ENCODE measurements around the gene SPDYE16. TPM values are rescaled to one million over a fixed set of nuclear protein-coding genes. Genes with fewer than 3 reads are reported as not detected.
A peak's percentile ranks its signal among the peaks of the same experiment; 100 is the strongest.
"Not testable (repeated sequence)": the region's sequence is repeated elsewhere in the genome, so short reads cannot be mapped to it uniquely, and the experiment has no call there.

Gene SPDYE16
- total RNA-seq, 1 donor from 2014 or later = not detected

DNA sequence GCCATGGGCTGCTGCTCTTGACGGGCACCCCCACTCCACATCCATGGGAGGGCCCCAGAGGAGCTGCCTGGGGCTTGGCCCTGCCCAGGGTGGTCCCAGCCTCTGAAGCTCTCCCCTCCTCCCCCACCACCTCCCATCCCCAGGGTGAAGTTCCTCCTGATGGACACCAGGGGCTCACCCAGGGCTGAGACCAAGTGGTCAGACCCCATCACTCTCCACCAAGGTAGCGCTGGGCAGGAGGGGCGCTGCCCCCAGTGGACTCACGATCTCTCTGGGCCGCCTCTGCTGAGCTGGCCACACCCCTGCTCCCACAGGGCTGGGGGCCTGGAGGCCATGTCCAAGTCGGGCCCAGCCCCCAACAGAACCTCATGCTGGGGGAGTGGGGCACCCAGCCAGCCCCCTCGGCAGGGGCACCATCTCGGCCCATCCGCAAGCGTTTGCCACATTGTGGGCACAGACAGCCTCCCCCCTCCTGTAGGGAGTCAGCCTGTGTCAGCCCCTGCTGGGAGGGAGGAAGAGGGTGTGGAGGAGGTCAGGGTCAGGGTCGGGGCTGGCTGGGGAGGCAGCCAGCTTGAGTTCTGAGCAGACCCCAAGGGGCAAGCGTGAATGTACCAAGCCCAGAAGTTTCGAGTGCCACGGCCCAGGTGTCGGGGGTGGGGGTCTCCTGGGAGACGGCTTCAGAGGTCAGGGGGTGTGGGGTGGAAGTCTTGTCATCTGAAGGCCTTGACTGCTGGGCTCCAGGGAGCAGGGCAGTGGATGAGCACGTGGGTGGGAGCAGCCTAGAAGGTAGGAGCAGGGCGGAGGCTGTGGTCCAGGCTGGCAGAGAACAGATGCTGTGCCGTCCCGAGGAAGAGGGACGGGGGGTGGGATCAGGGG, 29.9 kb downstream of the SPDYE16 start:
- no peak overlapping the region for H3K27ac Mint-ChIP-seq (ENCODE audit: unreplicated experiment)

DNA sequence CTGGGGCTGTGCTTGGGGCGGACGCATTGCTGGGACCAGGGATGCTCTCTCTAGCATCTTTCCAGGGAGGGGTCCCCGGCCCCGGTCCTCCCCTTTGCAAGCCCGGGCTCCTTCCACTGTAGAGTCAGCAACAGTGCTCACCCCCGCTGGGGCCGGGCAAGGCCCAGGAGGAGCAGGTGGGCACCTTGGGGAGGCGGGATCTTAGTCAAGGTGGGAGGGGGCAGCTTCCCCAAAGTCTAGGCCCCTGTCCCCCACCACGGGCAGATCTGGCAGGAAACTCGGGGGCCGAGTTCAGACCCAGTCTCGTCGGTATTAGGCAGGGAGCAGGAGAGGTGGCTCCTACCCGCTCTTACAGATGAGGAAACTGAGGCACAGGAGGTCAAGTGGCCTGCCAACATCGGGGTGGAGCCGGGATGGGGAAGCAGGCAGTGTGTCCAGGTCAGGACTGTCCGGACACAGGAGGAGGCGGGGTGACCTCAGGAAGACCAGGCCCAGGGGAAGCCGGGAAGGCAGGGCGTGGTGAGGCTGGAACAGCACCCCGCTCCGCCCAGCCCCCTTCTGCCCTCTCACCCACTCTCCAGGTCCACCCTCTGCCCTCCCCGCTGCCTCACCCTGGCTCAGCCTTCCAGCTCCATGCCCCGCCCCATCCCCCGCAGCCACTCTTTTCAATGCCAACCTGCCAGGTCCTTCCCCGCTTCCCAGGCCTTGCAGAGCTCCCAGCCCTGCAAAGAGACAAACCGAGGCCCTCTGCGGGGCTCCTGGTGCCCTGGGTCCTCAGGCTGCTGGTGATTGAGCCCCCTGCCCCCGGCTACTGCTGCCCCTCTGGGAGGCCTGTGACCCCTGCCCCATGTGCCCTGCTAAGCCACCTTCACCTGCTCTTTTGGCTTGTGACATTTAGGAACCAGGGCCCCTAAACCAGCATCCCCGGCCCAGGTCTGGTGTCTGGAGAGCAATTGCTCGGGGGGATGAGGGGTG, 30.9 kb downstream of the SPDYE16 start:
- not testable (repeated sequence) for H3K27me3 Mint-ChIP-seq (ENCODE audit: unreplicated experiment); H3K4me3 Mint-ChIP-seq (ENCODE audit: unreplicated experiment); H3K27ac Mint-ChIP-seq (ENCODE audit: unreplicated experiment); H3K9me3 Mint-ChIP-seq (ENCODE audit: unreplicated experiment); H3K36me3 Mint-ChIP-seq (ENCODE audit: unreplicated experiment)
- peak; percentile 74 for DNase-seq (ENCODE audit: extremely low spot score, unreplicated experiment)
- peaks cover 18% of the 10 kb centered on the region for H3K4me1 Mint-ChIP-seq (ENCODE audit: unreplicated experiment)

More for the DNA sequence above, 29.9 kb downstream of the SPDYE16 start:
- H3K27me3 Mint-ChIP-seq (ENCODE audit: unreplicated experiment) = no peaks in the 10 kb centered on the region
- peak; percentile 83 for DNase-seq (ENCODE audit: extremely low spot score, unreplicated experiment)
- TF ChIP-seq, protein P1, sequence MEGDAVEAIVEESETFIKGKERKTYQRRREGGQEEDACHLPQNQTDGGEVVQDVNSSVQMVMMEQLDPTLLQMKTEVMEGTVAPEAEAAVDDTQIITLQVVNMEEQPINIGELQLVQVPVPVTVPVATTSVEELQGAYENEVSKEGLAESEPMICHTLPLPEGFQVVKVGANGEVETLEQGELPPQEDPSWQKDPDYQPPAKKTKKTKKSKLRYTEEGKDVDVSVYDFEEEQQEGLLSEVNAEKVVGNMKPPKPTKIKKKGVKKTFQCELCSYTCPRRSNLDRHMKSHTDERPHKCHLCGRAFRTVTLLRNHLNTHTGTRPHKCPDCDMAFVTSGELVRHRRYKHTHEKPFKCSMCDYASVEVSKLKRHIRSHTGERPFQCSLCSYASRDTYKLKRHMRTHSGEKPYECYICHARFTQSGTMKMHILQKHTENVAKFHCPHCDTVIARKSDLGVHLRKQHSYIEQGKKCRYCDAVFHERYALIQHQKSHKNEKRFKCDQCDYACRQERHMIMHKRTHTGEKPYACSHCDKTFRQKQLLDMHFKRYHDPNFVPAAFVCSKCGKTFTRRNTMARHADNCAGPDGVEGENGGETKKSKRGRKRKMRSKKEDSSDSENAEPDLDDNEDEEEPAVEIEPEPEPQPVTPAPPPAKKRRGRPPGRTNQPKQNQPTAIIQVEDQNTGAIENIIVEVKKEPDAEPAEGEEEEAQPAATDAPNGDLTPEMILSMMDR (IDR thresholded peaks at IDR 0.05) = peak; percentile 44
- H3K4me1 Mint-ChIP-seq (ENCODE audit: unreplicated experiment) = peaks cover 18% of the 10 kb centered on the region
- no peaks in the 10 kb centered on the region for H3K36me3 Mint-ChIP-seq (ENCODE audit: unreplicated experiment)
- no peak overlapping the region for H3K4me3 Mint-ChIP-seq (ENCODE audit: unreplicated experiment)
- no peaks in the 10 kb centered on the region for H3K9me3 Mint-ChIP-seq (ENCODE audit: unreplicated experiment)

DNA sequence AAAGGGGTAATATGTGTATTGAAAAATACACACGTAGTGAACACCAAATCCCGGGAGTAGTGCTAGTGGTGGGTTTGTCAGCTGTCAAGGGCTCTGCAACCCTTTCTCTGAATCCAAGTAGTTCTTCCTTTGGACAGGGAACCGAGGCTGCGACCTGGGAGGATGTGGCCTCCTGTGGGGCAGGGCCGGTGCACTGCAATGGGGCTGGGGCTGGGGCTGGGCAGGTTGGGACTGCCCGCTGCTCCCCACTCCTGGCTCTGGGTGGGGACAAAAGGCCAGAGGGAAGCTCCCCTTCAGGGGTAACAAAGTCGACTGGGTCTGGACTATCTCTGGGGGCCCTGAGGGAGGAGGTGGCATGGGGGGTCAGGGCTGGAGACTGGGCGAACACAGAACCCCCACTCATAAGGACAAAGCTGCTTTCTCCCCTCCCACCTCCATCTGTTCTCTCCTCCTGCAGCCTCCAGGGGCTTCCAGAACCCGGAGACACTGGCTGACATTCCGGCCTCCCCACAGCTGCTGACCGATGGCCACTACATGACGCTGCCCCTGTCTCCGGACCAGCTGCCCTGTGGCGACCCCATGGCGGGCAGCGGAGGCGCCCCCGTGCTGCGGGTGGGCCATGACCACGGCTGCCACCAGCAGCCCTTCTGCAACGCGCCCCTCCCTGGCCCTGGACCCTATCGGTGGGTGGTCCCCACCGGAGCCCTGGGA, 31.7 kb downstream of the SPDYE16 start:
- H3K9me3 Mint-ChIP-seq (ENCODE audit: unreplicated experiment); H3K27ac Mint-ChIP-seq (ENCODE audit: unreplicated experiment); H3K36me3 Mint-ChIP-seq (ENCODE audit: unreplicated experiment); H3K27me3 Mint-ChIP-seq (ENCODE audit: unreplicated experiment); H3K4me3 Mint-ChIP-seq (ENCODE audit: unreplicated experiment): not testable (repeated sequence)
- H3K4me1 Mint-ChIP-seq (ENCODE audit: unreplicated experiment) = peaks cover 18% of the 10 kb centered on the region
- peak; percentile 76 for DNase-seq (ENCODE audit: extremely low spot score, unreplicated experiment)

DNA sequence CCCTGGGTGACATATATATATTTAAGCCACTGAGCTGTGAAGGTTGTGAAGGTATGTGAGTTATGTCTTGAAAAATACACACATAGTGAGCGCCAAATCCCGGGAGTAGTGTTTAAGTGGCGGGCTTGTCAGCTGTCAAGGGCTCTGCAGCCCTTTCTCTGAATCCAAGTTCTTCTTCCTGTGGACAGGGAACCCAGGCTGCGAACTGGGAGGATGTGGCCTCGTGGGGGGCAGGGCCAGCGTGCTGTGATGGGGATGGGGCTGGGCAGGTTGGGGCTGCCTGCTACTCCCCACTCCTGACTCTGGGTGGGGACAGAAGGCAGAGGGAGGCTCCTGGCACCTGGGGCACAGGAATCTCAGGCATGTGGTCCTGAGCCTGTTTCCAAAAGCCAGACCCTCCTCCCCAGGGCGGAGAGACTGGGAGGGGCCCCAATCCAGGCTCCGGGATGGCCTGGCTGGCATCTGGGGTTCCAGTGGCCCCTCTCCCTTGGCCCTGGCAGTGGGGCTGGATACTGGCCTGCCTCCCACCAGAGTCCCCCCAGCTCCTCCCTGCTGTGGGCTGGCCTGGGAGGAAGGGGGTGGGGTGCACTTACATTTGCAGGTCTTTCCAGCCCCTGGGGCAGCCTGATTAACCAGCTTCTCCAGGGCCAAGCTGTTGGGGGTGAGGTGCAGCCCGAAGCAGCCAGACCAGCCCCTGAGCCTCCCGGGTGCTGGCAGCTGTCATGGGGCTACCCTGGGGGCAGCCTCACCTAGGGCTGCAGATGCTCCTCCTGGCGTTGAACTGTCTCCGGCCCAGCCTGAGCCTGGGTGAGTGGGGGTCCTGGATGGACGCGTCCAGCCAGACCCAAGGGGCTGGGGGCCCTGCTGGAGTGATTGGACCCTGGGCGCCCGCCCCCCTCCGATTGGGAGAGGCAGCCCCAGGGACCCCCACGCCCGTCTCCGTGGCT, 32.9 kb downstream of the SPDYE16 start, which contains the start of gene UPK3B:
Gene UPK3B, plus strand, starts transcription at position 622 of the 947 bp plus-strand sequence. Its CDS starts 101 bp downstream, at position 723.
- Mint-ChIP-seq H3K27ac (ENCODE audit: unreplicated experiment) (no peak within 1 kb of the TSS), H3K4me3 (ENCODE audit: unreplicated experiment) (no peak within 1 kb of the TSS), H3K4me1 (ENCODE audit: unreplicated experiment) (peaks cover 18% of the 10 kb centered on the region), H3K9me3 (ENCODE audit: unreplicated experiment) (no peaks in the 10 kb centered on the region), H3K36me3 (ENCODE audit: unreplicated experiment) (no peaks in the 10 kb centered on the region), H3K27me3 (ENCODE audit: unreplicated experiment) (no peaks in the 10 kb centered on the region)
- DNase-seq (ENCODE audit: extremely low spot score, unreplicated experiment) = peak; percentile 85
- TF ChIP-seq, protein P1 (IDR thresholded peaks at IDR 0.05) = no peak

DNA sequence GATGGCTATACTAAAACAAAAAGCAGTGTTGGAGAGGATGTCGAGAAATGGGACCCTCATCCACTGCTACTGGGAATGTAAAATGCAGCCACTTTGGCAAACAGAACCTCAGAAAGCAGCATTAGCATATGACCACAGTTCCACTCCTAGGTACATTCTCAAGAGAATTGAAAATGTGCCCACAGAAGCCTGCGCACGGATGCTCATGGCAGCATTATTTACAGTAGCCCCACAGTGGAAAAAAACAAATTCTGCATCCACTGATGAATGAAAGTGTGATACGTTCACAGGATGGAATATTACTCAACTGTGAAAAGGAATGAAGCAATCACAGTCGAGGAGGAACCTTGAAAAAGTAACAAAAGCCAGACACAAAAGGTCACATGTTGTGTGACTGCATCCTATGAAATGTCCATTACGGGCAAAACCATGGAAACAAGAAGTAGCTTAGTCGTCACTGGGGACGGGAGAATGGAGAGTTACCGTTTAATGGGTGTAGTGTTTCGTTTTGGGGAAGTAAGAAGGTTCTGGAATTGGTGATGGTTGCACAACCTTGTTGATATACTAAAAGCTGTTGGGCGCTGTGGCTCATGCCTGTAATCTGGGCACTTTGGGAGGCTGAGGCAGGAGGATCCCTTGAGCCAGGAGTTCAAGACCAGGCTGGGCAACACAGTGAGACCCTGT, 35.2 kb downstream of the SPDYE16 start:
- no peaks in the 10 kb centered on the region for H3K27me3 Mint-ChIP-seq (ENCODE audit: unreplicated experiment)
- H3K4me1 Mint-ChIP-seq (ENCODE audit: unreplicated experiment) = peaks cover 5% of the 10 kb centered on the region
- no peaks in the 10 kb centered on the region for H3K9me3 Mint-ChIP-seq (ENCODE audit: unreplicated experiment)
- TF ChIP-seq, protein P1 (IDR thresholded peaks at IDR 0.05) = no peak
- DNase-seq (ENCODE audit: extremely low spot score, unreplicated experiment) = no peak
- H3K27ac Mint-ChIP-seq (ENCODE audit: unreplicated experiment) = no peak overlapping the region
- no peak overlapping the region for H3K4me3 Mint-ChIP-seq (ENCODE audit: unreplicated experiment)
- H3K36me3 Mint-ChIP-seq (ENCODE audit: unreplicated experiment) = peaks cover 3% of the 10 kb centered on the region

DNA sequence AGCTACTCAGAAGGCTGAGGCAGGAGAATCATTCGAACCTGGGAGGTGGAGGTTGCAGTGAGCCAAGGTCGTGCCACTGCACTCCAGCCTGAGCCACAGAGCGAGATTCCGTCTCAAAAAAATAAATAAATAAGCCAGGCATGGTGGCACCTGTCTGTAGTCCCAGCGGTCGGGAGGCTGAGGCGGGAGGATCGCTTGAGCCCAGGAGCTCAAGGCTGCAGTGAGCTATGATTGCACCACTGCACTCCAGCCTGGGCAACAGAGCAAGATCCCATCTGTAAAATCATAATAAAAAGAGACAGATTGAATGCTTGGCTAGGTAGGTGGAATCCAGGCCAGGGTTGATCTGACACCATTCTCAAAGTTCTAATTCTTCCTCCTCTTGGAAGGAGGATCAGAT, 36.5 kb downstream of the SPDYE16 start:
- peak; percentile 36 for DNase-seq (ENCODE audit: extremely low spot score, unreplicated experiment)
- H3K9me3 Mint-ChIP-seq (ENCODE audit: unreplicated experiment); H3K27me3 Mint-ChIP-seq (ENCODE audit: unreplicated experiment); H3K4me3 Mint-ChIP-seq (ENCODE audit: unreplicated experiment); H3K36me3 Mint-ChIP-seq (ENCODE audit: unreplicated experiment); H3K4me1 Mint-ChIP-seq (ENCODE audit: unreplicated experiment); H3K27ac Mint-ChIP-seq (ENCODE audit: unreplicated experiment): not testable (repeated sequence)
